ENCODE measurements around the gene ADARB2.

DNA sequence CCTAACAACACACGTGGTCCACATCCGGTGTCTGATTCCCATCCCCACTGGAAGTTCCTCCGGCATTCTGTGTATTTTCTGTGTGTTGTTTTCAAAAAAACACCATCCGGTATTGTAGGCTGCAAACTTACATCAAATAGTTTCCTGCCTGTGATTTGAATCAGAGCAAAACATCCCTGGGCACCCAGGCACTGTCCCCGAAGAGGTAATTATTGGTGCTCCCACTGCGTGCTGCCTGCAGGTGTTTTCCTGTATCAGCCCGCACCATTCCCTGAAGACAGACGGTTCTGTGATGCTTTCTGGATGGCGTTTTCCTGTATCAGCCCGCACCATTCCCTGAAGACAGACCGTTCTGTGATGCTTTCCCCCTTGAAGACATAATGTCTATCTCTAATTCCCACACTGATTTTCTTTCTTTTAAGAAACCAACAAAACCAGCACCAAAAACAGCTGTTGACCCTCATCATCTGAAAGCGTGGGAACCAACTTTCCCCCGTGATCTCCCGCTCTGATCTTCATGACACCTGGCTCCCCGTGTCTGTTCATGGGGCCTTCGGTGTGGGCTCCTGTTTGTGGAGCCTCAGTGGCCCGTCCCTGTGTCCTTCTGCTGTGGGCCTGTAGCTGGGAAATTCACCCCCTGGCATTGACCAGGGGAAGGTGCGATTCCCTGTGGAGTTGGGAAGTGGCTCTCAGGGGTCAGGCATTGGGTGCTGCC lies 205.3 kb downstream of the ADARB2 start:
- TF ChIP-seq, protein P1, sequence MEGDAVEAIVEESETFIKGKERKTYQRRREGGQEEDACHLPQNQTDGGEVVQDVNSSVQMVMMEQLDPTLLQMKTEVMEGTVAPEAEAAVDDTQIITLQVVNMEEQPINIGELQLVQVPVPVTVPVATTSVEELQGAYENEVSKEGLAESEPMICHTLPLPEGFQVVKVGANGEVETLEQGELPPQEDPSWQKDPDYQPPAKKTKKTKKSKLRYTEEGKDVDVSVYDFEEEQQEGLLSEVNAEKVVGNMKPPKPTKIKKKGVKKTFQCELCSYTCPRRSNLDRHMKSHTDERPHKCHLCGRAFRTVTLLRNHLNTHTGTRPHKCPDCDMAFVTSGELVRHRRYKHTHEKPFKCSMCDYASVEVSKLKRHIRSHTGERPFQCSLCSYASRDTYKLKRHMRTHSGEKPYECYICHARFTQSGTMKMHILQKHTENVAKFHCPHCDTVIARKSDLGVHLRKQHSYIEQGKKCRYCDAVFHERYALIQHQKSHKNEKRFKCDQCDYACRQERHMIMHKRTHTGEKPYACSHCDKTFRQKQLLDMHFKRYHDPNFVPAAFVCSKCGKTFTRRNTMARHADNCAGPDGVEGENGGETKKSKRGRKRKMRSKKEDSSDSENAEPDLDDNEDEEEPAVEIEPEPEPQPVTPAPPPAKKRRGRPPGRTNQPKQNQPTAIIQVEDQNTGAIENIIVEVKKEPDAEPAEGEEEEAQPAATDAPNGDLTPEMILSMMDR (IDR thresholded peaks at IDR 0.05) = no peak
- no peak for TF ChIP-seq POLR2A (IDR thresholded peaks at IDR 0.05)

Data from testis (tissue), 2 donors.